Small intestine (tissue), 7 donors: ENCODE measurements around the gene GMDS. TPM values are rescaled to one million over a fixed set of nuclear protein-coding genes. Genes with fewer than 3 reads are reported as not detected.
"Not testable (repeated sequence)": the region's sequence is repeated elsewhere in the genome, so short reads cannot be mapped to it uniquely, and the experiment has no call there.

ENCODE experiments used
- DNase-seq, 2 donors: peaks; one replicate each; pipeline versions ENCODE4 v3.0.0 to v3.0.0-alpha.2; 2013
- FAIRE-seq: peaks from 2 replicates; lab custom pipeline; 2012; peaks lifted over from hg19 to GRCh38; lab: Jason Lieb, UNC
- H3K27ac ChIP-seq, 3 donors: one replicate each; pipeline ENCODE4 v1.5.1; 2013; ENCODE audit warnings: low read length in 2 of 3, mild to moderate bottlenecking in 2 of 3, control low read depth in 1 of 3, inconsistent platforms in 1 of 3, low read depth in 1 of 3, moderate library complexity in 1 of 3
- H3K27me3 ChIP-seq, 3 donors: one replicate each; pipeline ENCODE4 v1.6.1; 2013; ENCODE audit warnings: low read length in 3 of 3, inconsistent platforms in 1 of 3; ENCODE audit not compliant: control insufficient read depth in 3 of 3, insufficient read depth in 3 of 3
- H3K36me3 ChIP-seq, 3 donors: one replicate each; pipeline ENCODE4 v1.6.1; 2013; ENCODE audit warnings: low read length in 3 of 3, inconsistent platforms in 1 of 3, low read depth in 1 of 3, mild to moderate bottlenecking in 1 of 3, moderate library complexity in 1 of 3; ENCODE audit not compliant: control insufficient read depth in 3 of 3, insufficient read depth in 2 of 3
- H3K4me1 ChIP-seq, 3 donors: one replicate each; pipeline ENCODE4 v1.6.1; 2013; ENCODE audit warnings: low read length in 2 of 3, inconsistent platforms in 1 of 3, low read depth in 1 of 3, mild to moderate bottlenecking in 1 of 3, moderate library complexity in 1 of 3; ENCODE audit not compliant: control insufficient read depth in 3 of 3, insufficient read depth in 2 of 3
- H3K4me3 ChIP-seq, 3 donors: one replicate each; pipeline ENCODE4 v1.5.1; 2013; ENCODE audit warnings: low read length in 3 of 3, control low read depth in 1 of 3, inconsistent platforms in 1 of 3, low read depth in 1 of 3, mild to moderate bottlenecking in 1 of 3, moderate library complexity in 1 of 3
- H3K9me3 ChIP-seq, 2 donors: one replicate each; pipeline ENCODE4 v1.6.1; 2013; ENCODE audit warnings: low read depth in 1 of 2, low read length in 1 of 2; ENCODE audit not compliant: control insufficient read depth in 2 of 2, insufficient read depth in 1 of 2
- WGBS, 3 donors: extraction: QIAGEN DNeasy Blood & Tissue Kit; methylation state at CpG; one replicate each; pipeline ENCODE4 v1.1.7; 2013; 5-methylcytosine and 5-hydroxymethylcytosine counted together
- polyA plus RNA-seq, 4 donors: library from polyadenylated mRNA; stranded (reverse) in 3 of 4; unstranded in 1 of 4; fragments of 200-250 nt in 3 of 4; fragments of 120-200 nt in 1 of 4; gene quantifications; one replicate each; pipeline versions ENCODE4 v1.2.1 to v1.2.3, GENCODE V29; 2013
- donor health status: healthy with polysubstance abuse.
- donor health status: control.
- donor health status: control.
- donor health status: Bipolar disorder and iron deficiency.
- donor health status: healthy.

Gene GMDS
- polyA plus RNA-seq, 4 donors = 64.5 to 243 (median 200) TPM

- Histone ChIP-seq H3K36me3 (peaks cover 0 to 16% (median 2%) of the 10 kb centered on the region in 3 donors), H3K9me3 (peaks cover 0 to 7% of the 10 kb centered on the region in 2 donors), H3K27me3 (no peaks in the 10 kb centered on the region), H3K27ac (no peak overlapping the region), H3K4me3 (no peak overlapping the region), H3K4me1 (no peaks in the 10 kb centered on the region)
- WGBS, 3 donors = 80 to 91% (median 90%) methylated on average over 10 of the region's 10 CpGs
- no peak for DNase-seq
- no peak for FAIRE-seq
Observed at GRCh38 chr6:1695546-1696462, 549.6 kb downstream of the GMDS start.

GRCh38 chr6:1691828-1692227 is 553.6 kb downstream of the GMDS start:
- FAIRE-seq, H3K9me3 ChIP-seq, H3K27me3 ChIP-seq, DNase-seq, H3K4me3 ChIP-seq, H3K4me1 ChIP-seq, H3K27ac ChIP-seq: not testable (repeated sequence)
- WGBS, 3 donors = 84 to 92% (median 85%) methylated on average over 2 of the region's 2 CpGs
- peaks cover 0 to 17% (median 9%) of the 10 kb centered on the region in 3 donors for H3K36me3 ChIP-seq

GRCh38 chr6:1690656-1691055 is 554.7 kb downstream of the GMDS start:
- not testable (repeated sequence) for H3K27ac ChIP-seq, FAIRE-seq, H3K4me3 ChIP-seq, H3K4me1 ChIP-seq, DNase-seq, H3K9me3 ChIP-seq, H3K27me3 ChIP-seq
- peaks cover 0 to 17% (median 9%) of the 10 kb centered on the region in 3 donors for H3K36me3 ChIP-seq
- 77 to 79% (median 78%) methylated on average over 2 of the region's 2 CpGs for WGBS, 3 donors

- peak in 1 of 2 donors; percentile 23 for DNase-seq
- Histone ChIP-seq H3K4me3 (no peak overlapping the region), H3K36me3 (peaks cover 0 to 17% (median 7%) of the 10 kb centered on the region in 3 donors), H3K9me3 (peaks cover 0 to 7% of the 10 kb centered on the region in 2 donors), H3K27me3 (no peaks in the 10 kb centered on the region), H3K4me1 (no peaks in the 10 kb centered on the region), H3K27ac (no peak overlapping the region)
- 21 to 56% (median 25%) methylated on average over 1 of the region's 1 CpG for WGBS, 3 donors
- no peak for FAIRE-seq
Observed at GRCh38 chr6:1689141-1689540, 556.3 kb downstream of the GMDS start.

- peaks cover 0 to 6% of the 10 kb centered on the region in 2 donors for H3K9me3 ChIP-seq
- H3K4me3 ChIP-seq = no peak overlapping the region
- no peak overlapping the region for H3K27ac ChIP-seq
- peaks cover 0 to 17% (median 7%) of the 10 kb centered on the region in 3 donors for H3K36me3 ChIP-seq
- 96 to 98% (median 98%) methylated on average over 3 of the region's 3 CpGs for WGBS, 3 donors
- no peak for DNase-seq
- no peak for FAIRE-seq
- H3K4me1 ChIP-seq = no peaks in the 10 kb centered on the region
- no peaks in the 10 kb centered on the region for H3K27me3 ChIP-seq
Observed at GRCh38 chr6:1688396-1688795, 557.0 kb downstream of the GMDS start.

GRCh38 chr6:1687402-1687801 is 558.0 kb downstream of the GMDS start:
- Histone ChIP-seq H3K36me3 (peaks cover 0 to 12% (median 7%) of the 10 kb centered on the region in 3 donors), H3K27me3 (no peaks in the 10 kb centered on the region), H3K4me3 (no peak overlapping the region), H3K27ac (no peak overlapping the region), H3K4me1 (no peaks in the 10 kb centered on the region), H3K9me3 (no peaks in the 10 kb centered on the region)
- FAIRE-seq (no peak), DNase-seq (no peak)
- 78 to 84% (median 79%) methylated on average over 6 of the region's 6 CpGs for WGBS, 3 donors

- 63 to 83% (median 78%) methylated on average over 9 of the region's 9 CpGs for WGBS, 3 donors
- no peak for DNase-seq
- Histone ChIP-seq H3K27ac (no peak overlapping the region), H3K4me3 (no peak overlapping the region), H3K27me3 (no peaks in the 10 kb centered on the region), H3K36me3 (peaks cover 0 to 12% (median 7%) of the 10 kb centered on the region in 3 donors), H3K4me1 (no peaks in the 10 kb centered on the region), H3K9me3 (no peaks in the 10 kb centered on the region)
- no peak for FAIRE-seq
Observed at GRCh38 chr6:1686117-1687098, 559.0 kb downstream of the GMDS start.

GRCh38 chr6:1679688-1680068 is 565.7 kb downstream of the GMDS start:
- H3K27me3 ChIP-seq = no peaks in the 10 kb centered on the region
- WGBS, 3 donors = 19 to 60% (median 37%) methylated on average over 2 of the region's 2 CpGs
- no peak overlapping the region for H3K27ac ChIP-seq
- DNase-seq (no peak), FAIRE-seq (no peak)
- no peak overlapping the region for H3K4me3 ChIP-seq
- no peaks in the 10 kb centered on the region for H3K36me3 ChIP-seq
- no peaks in the 10 kb centered on the region for H3K9me3 ChIP-seq
- no peaks in the 10 kb centered on the region for H3K4me1 ChIP-seq
